Brain microvascular endothelial cell (primary cell): ENCODE measurements around the gene FLII.
A peak's percentile ranks its signal among the peaks of the same experiment; 100 is the strongest.
"Not testable (repeated sequence)": the region's sequence is repeated elsewhere in the genome, so short reads cannot be mapped to it uniquely, and the experiment has no call there.

Source experiments
- DNase-seq: peaks from one replicate; pipeline ENCODE4 v3.0.0-alpha.2; 2020
- H3K27ac ChIP-seq: fragments of 250-450 bp; sonication (Bioruptor Pico); 2 replicates; pipeline ENCODE4 v1.5.1; 2020; ENCODE audit warnings: mild to moderate bottlenecking, moderate library complexity
- H3K27me3 ChIP-seq: fragments of 250-450 bp; sonication (Bioruptor Pico); replicated peaks from 2 replicates; pipeline ENCODE4 v1.5.1; 2020; ENCODE audit warnings: mild to moderate bottlenecking
- H3K36me3 ChIP-seq: fragments of 250-450 bp; sonication (Bioruptor Pico); replicated peaks from 2 replicates; pipeline ENCODE4 v1.5.1; 2020; ENCODE audit warnings: mild to moderate bottlenecking
- H3K4me3 ChIP-seq: 2 replicates; pipeline ENCODE4 v1.5.1; 2011; ENCODE audit warnings: low read depth, mild to moderate bottlenecking, control low read depth, low read length, moderate library complexity
- CTCF ChIP-seq: IDR thresholded peaks from 2 replicates; pipeline ENCODE4 v1.5.1; 2011; ENCODE audit warnings: low read depth, mild to moderate bottlenecking, moderate library complexity, low read length, control low read depth, inconsistent platforms; ENCODE audit errors: missing control alignments
- in situ Hi-C: cut with HindIII; loops from 2 replicates; pipeline ENCODE4 v1.10.0; 2017; ENCODE audit warnings: low sequenced_read_pairs, low pct_ligation_motif_present

The FLII gene

GRCh38 chr17:18258356-18259038 lies at the start of gene FLII:
Gene FLII (minus strand): TSS chr17:18258738. CDS start chr17:18258690, 48 bp downstream.
- Histone ChIP-seq H3K27me3 (no peaks in the 10 kb centered on the region), H3K36me3 (peaks cover 32% of the 10 kb centered on the region), H3K27ac (peak within 1 kb of the TSS; percentile 73), H3K4me3 (peak within 1 kb of the TSS; percentile 78)
- no peak for TF ChIP-seq CTCF
- in situ Hi-C loops = no loop called here
- DNase-seq = no peak

GRCh38 chr17:18303206-18303605 lies 44.7 kb upstream of the FLII start:
- in situ Hi-C loops, H3K4me3 ChIP-seq, DNase-seq, H3K27me3 ChIP-seq, H3K27ac ChIP-seq: not testable (repeated sequence)
- H3K36me3 ChIP-seq = peaks cover 65% of the 10 kb centered on the region

GRCh38 chr17:18300725-18301480 lies 42.4 kb upstream of the FLII start:
- DNase-seq = no peak
- Histone ChIP-seq H3K27ac (no peak overlapping the region), H3K4me3 (no peak overlapping the region), H3K36me3 (peaks cover 53% of the 10 kb centered on the region), H3K27me3 (no peaks in the 10 kb centered on the region)
- no peak for TF ChIP-seq CTCF
- in situ Hi-C loops = no loop called here

- peaks cover 35% of the 10 kb centered on the region for H3K36me3 ChIP-seq
- H3K27ac ChIP-seq, H3K4me3 ChIP-seq, H3K27me3 ChIP-seq, in situ Hi-C loops, DNase-seq: not testable (repeated sequence)
Observed at GRCh38 chr17:18298061-18298460, 39.5 kb upstream of the FLII start.

GRCh38 chr17:18291718-18292540 lies 33.4 kb upstream of the FLII start:
- in situ Hi-C loops = no loop called here
- no peak for DNase-seq
- peaks cover 40% of the 10 kb centered on the region for H3K36me3 ChIP-seq
- H3K27ac ChIP-seq = no peak overlapping the region
- no peaks in the 10 kb centered on the region for H3K27me3 ChIP-seq
- no peak for TF ChIP-seq CTCF
- no peak overlapping the region for H3K4me3 ChIP-seq

GRCh38 chr17:18285296-18285695 lies 26.8 kb upstream of the FLII start:
- in situ Hi-C loops = no loop called here
- Histone ChIP-seq H3K36me3 (peaks cover 57% of the 10 kb centered on the region), H3K27me3 (no peaks in the 10 kb centered on the region), H3K4me3 (no peak overlapping the region), H3K27ac (no peak overlapping the region)
- no peak for DNase-seq
- no peak for TF ChIP-seq CTCF
